GM18505 (cell line): Measurements from ENCODE around the gene ZNF462.

Experiments used
- ATAC-seq: cut with Tn5 transposase; IDR thresholded peaks from one replicate; pipeline ENCODE4 v1.9.1; 2021; ENCODE audit not compliant: unreplicated experiment
- POLR2A ChIP-seq: IDR thresholded peaks from 4 replicates; pipeline ENCODE4 v1.6.1; 2011; ENCODE audit warnings: borderline replicate concordance; ENCODE audit not compliant: insufficient read depth, insufficient read length; ENCODE audit errors: extremely low read depth

ZNF462 gene

DNA sequence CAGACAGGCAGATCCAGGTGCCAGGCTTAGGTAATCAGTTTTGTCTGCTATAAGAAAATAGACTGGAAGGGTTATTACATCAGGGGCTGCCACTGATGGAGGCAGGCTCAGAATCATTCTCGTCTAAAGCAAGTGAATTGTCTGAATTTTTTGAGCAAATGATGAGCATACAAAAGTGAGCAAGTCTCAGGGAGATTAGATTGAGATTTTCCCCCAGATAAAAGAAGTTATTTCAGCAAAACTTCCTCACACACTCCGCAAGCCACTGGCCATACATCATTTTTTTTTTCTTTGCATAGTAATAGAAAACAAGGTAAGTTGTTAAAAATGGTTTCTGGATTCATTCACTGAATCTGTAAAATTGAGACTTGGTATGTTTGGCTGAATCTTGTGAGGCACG is 52.9 kb downstream of the ZNF462 start:
- no peak for ATAC-seq
- no peak for TF ChIP-seq POLR2A

DNA sequence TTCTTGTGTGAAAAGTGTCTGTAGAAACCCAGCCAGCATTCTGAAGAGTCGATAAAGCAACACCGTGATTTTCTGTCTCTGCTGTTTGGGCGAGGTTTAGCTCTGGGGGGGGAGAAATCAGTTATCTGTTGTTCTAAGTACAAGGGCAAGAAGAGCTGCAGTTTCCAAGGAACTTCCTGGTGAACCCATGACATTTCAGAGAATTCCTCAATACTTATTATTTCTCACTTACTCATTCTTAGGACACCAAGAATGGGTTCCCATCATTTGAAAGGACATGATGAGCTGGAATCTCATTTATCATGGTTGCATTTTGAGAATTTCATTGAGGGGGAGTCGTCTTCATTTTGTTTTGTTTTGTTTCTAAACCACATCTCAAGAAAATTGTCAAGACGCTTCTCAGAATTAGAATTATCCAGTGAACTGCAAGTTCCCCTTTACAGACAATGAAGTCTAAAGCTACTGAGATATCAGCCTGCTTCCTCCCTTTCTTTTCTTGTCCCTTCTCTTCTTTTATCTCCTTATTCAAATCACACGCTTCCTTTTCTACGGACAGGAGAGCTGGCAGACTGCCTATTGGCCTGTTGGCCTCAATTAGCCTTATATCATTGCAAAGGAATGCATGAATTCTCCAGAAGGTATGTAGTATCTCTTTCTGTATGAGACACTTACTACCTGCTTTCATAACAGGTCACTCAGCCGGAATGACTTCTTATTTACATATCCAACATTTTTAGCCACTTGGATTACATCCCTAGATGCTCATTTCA is 53.7 kb downstream of the ZNF462 start:
- no peak for ATAC-seq
- TF ChIP-seq POLR2A, result no peak

DNA sequence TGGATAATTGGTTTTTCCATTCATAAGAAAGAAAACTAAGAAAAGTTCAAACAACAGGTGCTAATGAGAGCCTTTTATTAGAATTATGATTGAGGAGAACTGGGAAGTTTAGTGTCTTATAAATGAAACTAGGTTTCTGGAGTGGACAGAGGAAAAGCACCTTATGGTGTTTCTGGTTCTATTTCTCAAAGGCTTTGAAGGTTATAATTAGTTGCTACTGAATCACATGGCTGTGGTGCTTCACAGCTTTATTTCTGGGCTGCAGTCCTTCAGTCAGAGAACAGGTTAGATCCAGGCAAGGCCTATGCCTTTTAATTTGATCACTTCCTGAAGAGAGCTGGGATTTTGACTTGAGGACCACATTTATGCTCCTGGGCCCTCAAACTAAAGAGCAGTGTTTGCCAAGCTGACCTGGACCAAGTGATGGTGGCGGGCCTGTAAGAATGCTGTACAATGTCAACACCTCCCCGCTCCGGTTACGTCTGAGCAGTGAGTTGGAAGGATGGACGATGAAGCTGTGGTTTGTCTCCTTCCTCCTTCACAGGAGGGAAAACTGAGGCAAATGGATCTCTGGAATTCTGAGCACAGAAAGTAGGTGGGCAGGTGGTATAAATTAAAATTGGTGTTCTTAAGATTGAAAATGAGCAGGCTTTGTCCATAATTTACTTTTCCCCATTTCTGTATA is 56.0 kb downstream of the ZNF462 start:
- ATAC-seq, result no peak
- no peak for TF ChIP-seq POLR2A

DNA sequence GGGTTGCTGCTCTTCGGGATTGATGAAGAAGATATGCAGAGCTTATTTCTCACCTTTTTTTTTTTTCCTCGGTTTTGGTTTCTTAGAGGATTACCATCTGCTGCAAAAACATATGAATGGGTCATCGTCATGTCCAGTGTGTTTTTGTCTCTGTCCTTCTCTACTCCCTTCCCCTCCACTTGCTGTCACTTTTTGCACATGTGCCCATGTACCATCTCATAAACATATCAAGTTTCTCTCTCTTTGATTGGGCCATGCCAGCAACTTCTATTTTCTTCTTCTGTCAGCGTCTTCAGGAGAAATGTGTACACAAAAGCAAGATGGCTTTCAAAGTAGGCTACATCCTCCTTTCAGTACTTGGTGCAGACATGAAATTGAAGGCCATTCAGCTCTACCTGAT is 57.1 kb downstream of the ZNF462 start:
- TF ChIP-seq POLR2A, result no peak
- no peak for ATAC-seq

DNA sequence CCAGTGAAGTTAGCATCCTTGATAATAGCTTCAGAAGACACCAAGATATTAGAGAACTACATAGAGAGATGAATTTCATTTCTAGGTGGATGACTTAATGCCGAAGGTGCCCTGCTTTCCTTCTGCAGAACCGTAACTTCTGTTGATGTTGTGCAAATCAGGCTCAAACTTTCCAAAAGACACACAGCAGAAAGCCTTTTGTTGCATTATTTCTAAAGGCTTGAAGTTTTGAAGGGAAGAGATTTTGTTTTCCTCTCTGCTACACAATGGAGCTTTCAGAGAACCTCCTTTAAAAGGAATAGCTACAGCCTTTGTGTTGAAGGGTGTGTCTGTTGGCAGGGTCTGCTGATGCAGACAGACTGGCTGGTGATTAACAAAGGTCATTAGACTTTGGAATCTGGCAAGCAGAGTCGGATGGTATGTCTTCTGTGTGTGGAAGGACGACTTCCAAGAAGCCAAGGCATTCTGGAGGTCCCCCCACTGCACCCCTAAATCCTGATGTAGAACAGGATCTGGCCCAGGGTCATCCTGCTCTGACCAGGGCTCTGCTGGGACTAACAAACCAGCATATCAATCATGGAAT is 57.8 kb downstream of the ZNF462 start:
- no peak for TF ChIP-seq POLR2A

DNA sequence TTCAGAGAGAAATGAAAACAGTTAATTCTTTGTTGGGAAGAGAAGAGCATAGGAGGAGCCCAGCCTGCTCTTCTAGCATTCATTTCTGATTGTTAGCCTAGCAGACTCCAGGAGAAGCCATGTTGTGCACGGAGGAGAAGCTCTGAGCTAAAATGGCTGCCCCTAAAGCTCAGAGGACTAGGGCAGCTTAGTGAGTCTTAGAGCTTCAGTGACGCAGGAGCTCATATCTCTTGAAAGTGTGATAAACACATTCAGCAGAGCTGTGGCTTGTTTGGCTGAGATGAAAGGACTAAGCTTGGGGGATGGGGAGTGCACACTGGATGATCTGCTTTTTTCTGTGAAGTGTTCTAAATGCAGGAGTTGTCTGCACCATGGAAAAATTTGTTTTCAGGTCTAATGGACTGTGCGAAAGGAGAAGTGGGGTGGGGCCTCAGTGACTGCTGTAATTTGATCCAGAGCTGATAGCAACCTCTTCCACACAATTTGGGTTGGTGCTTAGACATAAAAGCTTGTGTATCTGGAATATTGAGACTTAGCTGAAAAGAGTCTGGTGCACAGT is 58.5 kb downstream of the ZNF462 start:
- no peak for ATAC-seq
- no peak for TF ChIP-seq POLR2A

More for the DNA sequence above, 57.8 kb downstream of the ZNF462 start:
- no peak for ATAC-seq

DNA sequence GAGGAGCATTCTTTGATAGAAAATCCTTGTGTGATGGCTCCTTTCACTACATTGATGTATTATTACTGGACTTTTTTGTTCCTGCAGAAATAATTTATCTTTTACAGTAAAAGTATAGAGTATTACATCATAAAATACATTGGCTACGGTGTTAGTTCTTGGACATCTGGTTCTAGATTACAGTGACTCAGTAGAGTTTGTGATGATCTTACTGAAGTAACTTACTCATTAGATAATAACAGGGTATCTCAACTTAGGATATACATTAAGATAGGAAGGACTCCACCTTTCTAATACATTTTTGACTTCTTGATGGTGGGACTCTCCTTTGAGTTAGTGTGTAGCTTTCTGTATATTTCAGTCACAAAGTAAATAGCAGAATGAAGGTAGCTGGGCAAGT is 59.1 kb downstream of the ZNF462 start:
- no peak for TF ChIP-seq POLR2A

DNA sequence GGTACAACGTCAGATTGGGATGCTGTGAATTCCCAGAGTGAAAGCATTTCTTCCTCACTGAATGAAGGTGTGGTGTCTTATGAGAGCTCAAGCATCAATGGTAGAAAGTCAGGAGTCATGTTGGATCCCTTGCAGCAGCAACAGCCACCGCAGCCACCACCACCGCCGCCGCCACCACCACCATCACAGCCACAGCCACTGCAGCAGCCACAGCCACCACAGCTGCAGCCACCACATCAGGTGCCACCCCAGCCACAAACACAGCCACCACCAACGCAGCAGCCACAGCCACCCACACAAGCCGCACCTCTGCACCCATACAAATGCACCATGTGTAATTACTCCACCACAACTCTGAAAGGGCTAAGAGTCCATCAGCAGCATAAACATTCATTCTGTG is 62.4 kb downstream of the ZNF462 start:
- no peak for ATAC-seq

More for the DNA sequence above, 59.1 kb downstream of the ZNF462 start:
- no peak for ATAC-seq

DNA sequence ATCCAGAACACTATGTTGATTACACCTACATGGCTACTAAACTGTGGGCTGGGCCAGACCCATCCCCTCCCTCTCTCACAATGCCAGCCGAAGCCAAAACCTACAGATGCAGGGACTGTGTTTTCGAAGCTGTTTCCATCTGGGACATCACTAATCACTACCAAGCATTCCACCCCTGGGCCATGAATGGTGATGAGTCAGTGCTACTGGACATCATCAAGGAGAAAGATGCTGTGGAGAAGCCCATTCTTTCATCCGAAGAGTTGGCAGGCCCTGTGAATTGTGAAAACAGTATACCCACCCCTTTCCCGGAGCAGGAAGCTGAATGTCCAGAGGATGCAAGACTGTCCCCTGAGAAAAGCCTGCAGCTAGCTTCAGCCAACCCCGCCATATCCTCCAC is 65.0 kb downstream of the ZNF462 start:
- no peak for ATAC-seq

More for the DNA sequence above, 62.4 kb downstream of the ZNF462 start:
- TF ChIP-seq POLR2A, result no peak

DNA sequence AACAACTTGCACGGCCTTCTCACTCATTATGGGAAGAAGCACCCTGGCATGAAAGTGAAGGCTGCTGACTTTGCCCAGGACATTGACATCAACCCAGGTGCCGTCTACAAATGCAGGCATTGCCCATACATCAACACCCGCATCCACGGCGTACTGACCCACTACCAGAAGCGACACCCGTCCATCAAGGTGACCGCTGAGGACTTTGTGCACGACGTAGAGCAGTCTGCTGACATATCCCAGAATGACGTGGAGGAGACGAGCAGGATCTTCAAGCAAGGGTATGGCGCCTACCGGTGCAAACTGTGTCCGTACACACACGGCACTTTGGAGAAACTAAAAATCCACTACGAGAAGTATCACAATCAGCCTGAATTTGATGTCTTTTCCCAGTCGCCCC is 65.4 kb downstream of the ZNF462 start:
- no peak for ATAC-seq
- TF ChIP-seq POLR2A, result no peak

More for the DNA sequence above, 65.0 kb downstream of the ZNF462 start:
- TF ChIP-seq POLR2A, result no peak

DNA sequence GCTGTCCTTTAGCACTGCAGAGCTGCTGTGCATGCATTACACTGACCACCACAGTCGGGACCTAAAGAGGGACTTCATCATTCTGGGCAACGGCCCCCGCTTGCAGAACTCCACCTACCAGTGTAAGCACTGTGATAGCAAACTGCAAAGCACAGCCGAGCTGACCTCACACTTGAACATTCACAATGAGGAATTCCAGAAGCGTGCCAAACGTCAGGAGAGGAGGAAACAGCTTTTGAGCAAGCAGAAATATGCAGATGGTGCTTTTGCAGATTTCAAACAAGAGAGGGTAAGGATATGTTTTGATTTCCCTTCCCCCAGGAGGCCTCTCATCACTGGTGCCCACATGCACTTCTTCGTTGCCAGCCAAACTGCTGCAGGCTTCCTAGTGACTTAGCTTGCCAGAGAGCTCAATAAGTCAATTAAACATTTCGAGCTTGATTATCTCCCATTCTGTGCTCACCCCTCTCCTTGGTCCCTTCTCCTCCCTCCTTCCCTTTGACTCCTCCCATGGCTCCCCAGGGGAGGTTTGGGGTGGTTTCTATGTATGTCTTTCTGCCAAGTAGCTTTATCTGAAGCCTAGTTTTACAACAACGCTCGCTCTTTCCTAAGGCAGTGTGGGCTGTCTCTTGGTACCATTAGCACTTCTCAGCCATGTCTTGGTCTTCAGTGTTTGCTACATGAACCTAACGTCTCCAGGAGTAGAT is 66.7 kb downstream of the ZNF462 start:
- no peak for TF ChIP-seq POLR2A
- ATAC-seq, result no peak

DNA sequence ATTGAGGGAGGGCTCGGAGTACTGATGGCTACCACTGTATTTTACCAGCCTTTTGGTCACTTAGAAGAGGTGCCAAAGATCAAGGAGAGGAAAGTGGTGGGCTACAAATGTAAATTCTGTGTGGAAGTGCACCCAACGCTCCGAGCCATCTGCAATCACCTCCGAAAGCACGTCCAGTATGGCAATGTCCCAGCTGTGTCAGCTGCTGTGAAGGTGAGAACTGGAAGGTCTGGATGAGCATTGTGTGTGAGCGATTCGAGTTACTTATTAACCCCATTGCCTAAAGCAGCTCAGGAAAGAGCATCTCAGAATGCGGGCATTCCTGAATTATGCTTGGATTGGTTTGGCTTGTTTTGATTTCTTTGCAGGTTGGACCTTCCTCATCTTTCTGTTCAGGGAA is 67.5 kb downstream of the ZNF462 start:
- no peak for ATAC-seq
- TF ChIP-seq POLR2A, result no peak

DNA sequence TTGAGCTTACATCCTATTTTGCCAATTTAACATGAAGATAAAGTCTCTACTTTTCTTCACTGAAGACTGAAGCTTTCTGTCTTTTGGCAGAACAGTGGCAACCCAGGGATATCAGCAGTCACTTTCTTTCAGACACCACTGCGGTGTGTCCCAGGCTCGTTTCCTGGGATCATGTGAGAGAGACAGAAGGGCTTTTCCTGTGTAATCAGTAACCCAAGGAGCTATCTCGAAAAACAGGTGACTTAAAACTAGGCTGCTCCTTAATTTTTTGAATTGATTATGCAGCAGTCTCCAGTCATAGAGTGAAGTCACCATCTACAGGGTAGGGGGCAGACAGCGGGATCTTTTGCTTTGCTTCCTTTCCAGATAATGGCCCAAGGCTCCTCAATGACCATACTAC is 68.5 kb downstream of the ZNF462 start:
- ATAC-seq, result no peak
- TF ChIP-seq POLR2A, result no peak

DNA sequence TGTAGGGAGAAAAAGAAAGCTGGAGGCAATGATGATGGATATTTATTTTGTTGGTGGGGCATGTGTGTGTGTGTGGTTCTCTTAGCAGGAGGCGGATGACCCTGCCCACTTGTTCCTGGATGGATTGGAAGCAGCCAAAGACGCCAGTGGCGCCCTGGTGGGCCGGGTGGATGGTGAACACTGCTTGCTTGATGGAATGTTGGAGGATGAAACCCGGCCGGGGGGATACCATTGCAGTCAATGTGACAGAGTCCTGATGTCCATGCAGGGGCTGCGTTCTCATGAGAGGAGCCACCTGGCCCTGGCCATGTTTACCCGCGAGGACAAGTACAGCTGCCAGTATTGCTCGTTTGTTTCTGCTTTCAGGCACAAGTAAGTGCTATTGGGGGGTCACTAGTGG is 69.2 kb downstream of the ZNF462 start:
- no peak for ATAC-seq
- no peak for TF ChIP-seq POLR2A

DNA sequence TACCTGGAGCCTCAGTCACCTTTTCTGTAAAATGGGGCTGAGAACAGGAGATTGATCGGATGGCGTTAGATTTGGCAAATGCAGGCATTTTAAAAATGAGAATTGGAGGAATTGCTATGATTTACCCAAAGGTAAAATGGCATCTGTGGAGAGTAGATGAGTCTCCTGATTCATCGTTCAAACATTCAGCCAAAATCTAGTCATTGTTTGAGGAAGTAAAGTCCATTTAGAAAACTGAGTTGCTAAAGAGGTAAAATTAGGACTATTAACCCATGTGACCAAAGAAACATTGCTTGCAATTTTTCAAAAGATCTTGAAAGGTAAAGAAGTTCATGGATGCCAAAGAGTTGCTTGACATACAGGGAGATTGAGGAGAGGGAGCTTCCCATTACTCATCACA is 69.7 kb downstream of the ZNF462 start:
- no peak for ATAC-seq
- no peak for TF ChIP-seq POLR2A
